Erythroblast (primary cell): ENCODE measurements around the gene KIAA1671.

Experiments used
- GATA1 ChIP-seq: IDR thresholded peaks from 2 replicates; pipeline ENCODE4 v1.6.1; 2011; ENCODE audit warnings: low read depth, mild to moderate bottlenecking, control low read depth, low read length, moderate library complexity
- POLR2A ChIP-seq: IDR thresholded peaks from 2 replicates; pipeline ENCODE4 v1.6.1; 2011; ENCODE audit warnings: mild to moderate bottlenecking, low read length

- TF ChIP-seq POLR2A (no peak), GATA1 (no peak)
Measured at GRCh38 chr22:25130462-25130861, 177.9 kb downstream of the KIAA1671 start.
